IPS-18c (cell line): Measurements from ENCODE around the gene SNPH.
"Not testable (repeated sequence)": the region's sequence is repeated elsewhere in the genome, so short reads cannot be mapped to it uniquely, and the experiment has no call there.

Experiments
- H3K4me3 ChIP-seq: 2 replicates; pipeline ENCODE4 v1.7.0; 2013; ENCODE audit warnings: low read depth, mild to moderate bottlenecking, low read length, moderate library complexity; ENCODE audit not compliant: insufficient read depth
- H3K9me3 ChIP-seq: one replicate; pipeline ENCODE4 v1.6.1; 2013; ENCODE audit warnings: mild to moderate bottlenecking, low read length, moderate library complexity; ENCODE audit not compliant: control insufficient read depth, insufficient read depth

The SNPH gene

GRCh38 chr20:1336699-1337367, 70.7 kb downstream of the SNPH start:
- H3K4me3 ChIP-seq, result no peak overlapping the region
- no peaks in the 10 kb centered on the region for H3K9me3 ChIP-seq

GRCh38 chr20:1337441-1337840, 71.3 kb downstream of the SNPH start:
- Histone ChIP-seq H3K4me3 (no peak overlapping the region), H3K9me3 (no peaks in the 10 kb centered on the region)

DNA sequence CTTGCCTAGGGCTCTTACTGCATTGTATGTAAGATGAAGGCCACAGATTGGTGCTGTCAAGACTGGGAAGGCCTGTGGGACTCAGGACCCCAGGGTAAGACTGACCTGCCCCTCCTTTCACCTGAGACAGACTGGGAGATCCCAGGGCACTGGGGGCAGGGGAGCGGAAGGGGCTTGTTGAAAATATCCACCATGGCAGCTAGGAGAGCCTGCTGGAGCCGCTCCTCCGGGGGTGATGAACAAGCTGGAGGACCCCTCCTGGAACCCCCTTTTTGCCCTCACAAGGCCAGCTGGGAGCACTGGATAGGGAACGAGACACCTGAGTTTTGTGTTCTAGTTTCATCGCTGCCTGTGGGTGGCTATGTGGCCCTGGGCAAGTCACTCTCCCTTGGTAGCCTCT, 72.0 kb downstream of the SNPH start:
- Histone ChIP-seq H3K9me3 (no peaks in the 10 kb centered on the region), H3K4me3 (no peak overlapping the region)

DNA sequence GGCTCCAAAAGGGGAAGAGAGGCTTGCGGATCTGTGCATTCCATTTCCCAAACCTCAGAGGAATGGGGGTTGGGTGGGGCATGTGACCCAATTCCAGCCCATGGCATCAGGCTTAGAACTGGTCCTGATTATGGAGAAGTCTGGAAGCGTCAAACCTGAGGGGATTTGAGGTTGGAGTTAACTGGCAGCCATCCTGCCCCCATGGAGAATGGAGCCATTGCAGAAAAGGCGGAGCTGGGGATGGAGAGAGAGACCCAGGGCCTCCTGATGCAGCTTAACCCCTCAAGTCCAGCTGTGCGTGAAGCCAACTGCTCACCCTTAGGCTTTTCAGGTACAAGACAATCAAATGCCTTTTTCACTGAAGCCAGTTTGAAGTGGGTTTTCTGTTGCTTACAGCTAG, 72.7 kb downstream of the SNPH start:
- no peaks in the 10 kb centered on the region for H3K9me3 ChIP-seq
- H3K4me3 ChIP-seq, result no peak overlapping the region

DNA sequence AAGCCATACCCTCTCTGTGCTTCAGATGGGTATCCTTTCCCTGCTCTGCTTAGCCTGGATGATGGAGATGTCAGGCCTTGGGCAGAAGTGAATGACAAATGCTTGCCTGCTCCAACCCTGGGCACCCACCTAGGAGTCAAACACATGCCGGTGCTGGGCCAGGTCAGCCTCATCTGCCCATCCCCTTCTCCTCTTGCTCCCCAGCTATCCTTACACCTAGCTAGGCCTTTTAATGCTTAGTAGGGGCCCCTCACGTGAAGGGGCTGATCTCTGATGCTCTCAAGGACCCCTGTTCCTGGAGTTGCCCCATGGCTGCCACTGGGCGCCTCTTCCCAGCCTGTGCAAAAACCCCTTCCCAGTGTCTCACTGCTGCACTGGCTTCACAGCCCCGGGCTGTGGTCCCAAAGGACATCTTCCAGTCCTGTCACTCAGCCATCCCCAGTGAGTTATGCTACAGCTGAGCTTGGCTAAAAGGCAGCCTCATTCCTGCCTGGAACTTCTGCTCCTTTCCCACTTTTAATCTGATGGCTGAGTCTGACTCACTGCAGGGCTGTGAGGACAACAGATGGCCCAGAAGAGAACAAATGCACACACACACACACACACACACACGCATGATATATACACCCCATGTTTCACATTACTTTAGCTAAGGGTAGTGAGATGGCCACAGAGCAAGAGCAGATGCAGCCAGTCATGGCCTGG, 75.6 kb downstream of the SNPH start:
- Histone ChIP-seq H3K9me3 (no peaks in the 10 kb centered on the region), H3K4me3 (no peak overlapping the region)

DNA sequence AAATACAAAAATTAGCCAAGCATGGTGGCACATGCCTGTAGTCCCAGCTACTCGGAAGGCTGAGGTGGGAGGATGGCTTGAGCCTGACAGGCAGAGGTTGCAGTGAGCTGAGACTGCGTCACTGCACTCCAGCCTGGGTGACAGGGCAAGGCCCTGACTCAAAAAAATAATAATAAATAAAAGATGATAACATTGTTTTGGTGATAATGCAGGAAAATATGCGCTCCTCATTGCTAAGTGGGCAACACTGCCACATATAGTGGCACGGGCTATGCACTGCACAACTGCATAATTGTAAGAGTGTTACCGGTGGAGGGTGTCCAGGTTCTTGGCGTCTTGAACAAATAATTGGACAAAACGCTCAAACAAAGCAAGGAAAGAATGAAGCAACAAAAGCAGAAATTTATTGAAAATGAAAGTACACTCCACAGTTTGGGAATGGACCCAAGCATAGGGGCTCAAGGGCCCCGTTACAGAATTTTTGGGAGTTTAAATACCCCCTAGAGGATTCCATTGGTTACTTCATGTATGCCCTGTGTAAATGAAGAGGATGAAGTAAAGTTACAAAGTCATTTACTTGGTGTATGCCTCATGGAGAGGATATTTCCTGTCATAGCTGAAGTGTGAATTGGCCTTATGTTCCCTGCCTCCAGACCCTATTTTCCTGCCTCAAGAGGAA, 77.5 kb downstream of the SNPH start:
- not testable (repeated sequence) for H3K9me3 ChIP-seq, H3K4me3 ChIP-seq

- no peak overlapping the region for H3K4me3 ChIP-seq
- H3K9me3 ChIP-seq, result no peaks in the 10 kb centered on the region
These were observed 79.1 kb downstream of the SNPH start for GRCh38 chr20:1345030-1345755.

- no peaks in the 10 kb centered on the region for H3K9me3 ChIP-seq
- no peak overlapping the region for H3K4me3 ChIP-seq
These were observed 79.6 kb downstream of the SNPH start for GRCh38 chr20:1345756-1346093.

DNA sequence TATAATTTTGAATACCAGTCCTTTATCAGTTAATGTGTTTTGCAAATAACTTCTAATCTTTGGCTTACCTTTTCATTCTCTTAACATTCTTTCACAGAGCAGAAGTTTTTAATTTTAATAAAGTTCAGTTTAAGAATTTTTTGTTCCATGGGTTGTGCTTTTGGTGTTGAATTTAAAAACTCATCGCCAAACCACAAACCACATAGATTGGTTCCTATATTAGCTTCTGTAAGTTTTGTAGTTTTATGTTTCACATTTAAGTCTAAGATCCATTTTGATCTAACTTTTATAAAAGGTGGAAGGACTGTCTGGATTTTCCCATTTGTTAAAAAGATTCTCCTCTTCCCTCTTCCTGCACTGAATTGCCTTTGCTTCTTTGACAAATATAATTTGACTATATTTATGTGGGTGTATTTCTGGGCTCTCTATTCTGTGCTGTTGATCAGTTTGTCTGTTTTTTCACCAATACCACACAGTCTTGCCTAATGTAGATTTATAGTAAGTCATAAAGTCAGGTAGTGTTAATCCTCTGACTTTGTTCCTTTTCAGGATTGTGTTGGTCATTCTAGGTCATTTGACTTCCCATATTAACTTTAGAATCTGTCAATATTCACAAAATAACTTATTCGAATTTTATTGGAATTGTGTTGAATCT, 80.3 kb downstream of the SNPH start:
- no peaks in the 10 kb centered on the region for H3K9me3 ChIP-seq
- no peak overlapping the region for H3K4me3 ChIP-seq

DNA sequence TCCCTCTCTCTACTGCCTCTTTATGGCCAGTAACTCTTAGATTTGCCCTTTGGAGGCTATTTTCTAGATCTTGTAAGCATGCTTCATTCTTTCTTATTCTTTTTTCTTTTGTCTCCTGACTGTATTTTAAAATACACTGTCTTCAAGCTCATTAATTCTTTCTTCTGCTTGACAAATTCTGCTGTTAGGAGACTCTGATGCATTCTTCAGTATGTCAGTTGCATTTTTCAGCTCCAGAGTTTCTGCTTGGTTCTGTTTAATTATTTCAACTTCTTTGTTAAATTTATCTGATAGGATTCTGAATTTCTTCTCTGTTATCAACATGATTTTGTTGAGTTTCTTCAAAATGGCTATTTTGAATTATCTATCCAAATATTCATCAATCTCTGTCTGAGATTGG, 87.9 kb downstream of the SNPH start:
- no peak overlapping the region for H3K4me3 ChIP-seq

DNA sequence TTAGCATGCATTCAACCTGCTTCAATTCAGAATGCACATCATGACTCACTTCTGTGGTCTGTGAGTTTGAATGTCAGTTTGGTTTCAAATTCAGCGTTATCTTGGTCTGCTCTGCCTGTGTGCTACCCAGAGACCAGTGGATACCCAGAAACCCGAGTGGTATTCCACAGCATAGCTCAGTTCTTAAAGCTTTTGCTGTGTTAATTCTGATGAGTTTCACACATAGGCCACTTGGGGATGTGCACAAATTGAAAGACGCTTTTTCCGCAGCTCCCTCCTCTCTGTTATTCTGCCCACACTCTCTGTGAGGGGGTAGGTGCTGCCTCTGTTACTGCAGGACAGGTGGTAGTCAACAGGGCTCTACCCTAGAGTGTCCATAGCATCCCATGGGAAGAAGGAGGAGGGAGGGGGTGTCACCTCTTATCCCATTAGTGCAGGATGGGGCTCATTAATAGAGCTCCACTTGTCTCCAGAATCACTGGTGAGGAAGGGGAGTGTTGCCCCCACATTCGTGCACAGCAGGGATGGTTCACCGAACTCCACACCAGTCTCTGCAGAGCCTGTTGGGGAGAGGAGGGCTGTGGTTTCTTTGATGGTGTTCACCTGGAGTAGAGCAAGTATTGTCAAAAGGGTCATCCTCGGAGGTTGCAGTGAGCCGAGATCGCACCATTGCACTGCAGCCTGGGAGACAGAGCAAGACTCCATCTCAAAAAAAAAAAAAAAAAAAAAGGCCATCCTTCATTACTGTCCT, 92.0 kb downstream of the SNPH start:
- no peak overlapping the region for H3K4me3 ChIP-seq
- H3K9me3 ChIP-seq, result no peaks in the 10 kb centered on the region

More for the DNA sequence above, 87.9 kb downstream of the SNPH start:
- H3K9me3 ChIP-seq, result no peaks in the 10 kb centered on the region
